22Rv1 (cell line): ENCODE measurements around the gene OS9.

ENCODE experiments used
- CTCF ChIP-seq: fragments of 450-650 bp; IDR thresholded peaks from 2 replicates; pipeline ENCODE4 v1.5.1; 2017; ENCODE audit warnings: mild to moderate bottlenecking
- ZFX ChIP-seq: fragments of 450-650 bp; IDR thresholded peaks from 2 replicates; pipeline ENCODE4 v1.6.1; 2017; ENCODE audit warnings: antibody characterized with exemption, borderline replicate concordance

- TF ChIP-seq CTCF: no peak
- TF ChIP-seq ZFX: no peak
Observed at GRCh38 chr12:57744194-57744776, 50.4 kb downstream of the OS9 start.
